HTR-8/SVneo (cell line): Measurements from ENCODE around the gene CCDC116.
"Not testable (repeated sequence)": the region's sequence is repeated elsewhere in the genome, so short reads cannot be mapped to it uniquely, and the experiment has no call there.

ENCODE experiments used
- DNase-seq: peaks from one replicate; pipeline ENCODE4 v3.0.0; 2011; ENCODE audit warnings: low spot score, mixed read lengths; ENCODE audit not compliant: insufficient read length
- FAIRE-seq: peaks from 2 replicates; lab custom pipeline; 2011; peaks lifted over from hg19 to GRCh38; lab: Jason Lieb, UNC

Gene CCDC116, protein sequence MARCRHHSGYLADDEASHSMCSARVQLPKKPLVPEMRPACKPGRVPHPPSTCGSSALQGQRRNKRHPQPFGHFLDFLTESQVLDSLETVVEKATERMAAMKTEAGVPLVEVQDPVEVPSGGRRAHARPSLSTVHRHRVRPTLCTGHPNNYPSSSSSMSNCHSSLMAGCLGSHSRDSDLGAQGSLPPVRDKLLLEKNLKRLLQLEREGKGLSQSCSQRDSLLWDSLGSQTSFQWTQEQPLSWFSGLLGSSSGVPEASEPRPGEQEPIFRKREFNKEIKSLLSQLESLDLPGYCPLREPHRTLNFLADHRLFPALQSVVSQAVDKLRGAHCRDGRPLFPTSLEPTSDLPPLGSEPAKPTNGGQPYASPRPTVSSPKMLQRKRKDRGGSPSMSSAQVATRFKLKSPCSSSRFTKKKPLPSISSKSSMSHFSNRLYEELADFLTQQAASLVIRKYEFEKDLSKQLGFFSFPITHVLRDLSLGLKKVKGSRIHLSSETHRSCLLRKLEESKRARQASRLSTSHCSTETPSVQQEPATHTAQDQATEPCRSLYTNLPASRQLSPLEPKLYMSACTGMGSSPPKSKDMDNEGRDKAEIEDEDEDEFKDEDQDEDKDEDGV

GRCh38 chr22:21632237-21632895, at the start of gene CCDC116:
TSS of gene CCDC116 (plus strand) at chr22:21632760. CDS start at chr22:21633182, 422 bp downstream.
- DNase-seq (no peak), FAIRE-seq (no peak)

- FAIRE-seq (no peak), DNase-seq (no peak)
Observed at GRCh38 chr22:21582801-21583740, 49.5 kb upstream of the CCDC116 start.

GRCh38 chr22:21585389-21585788, 47.2 kb upstream of the CCDC116 start:
- no peak for DNase-seq
- FAIRE-seq: no peak

- no peak for FAIRE-seq
- no peak for DNase-seq
Observed at GRCh38 chr22:21587803-21588611, 44.6 kb upstream of the CCDC116 start.

DNA sequence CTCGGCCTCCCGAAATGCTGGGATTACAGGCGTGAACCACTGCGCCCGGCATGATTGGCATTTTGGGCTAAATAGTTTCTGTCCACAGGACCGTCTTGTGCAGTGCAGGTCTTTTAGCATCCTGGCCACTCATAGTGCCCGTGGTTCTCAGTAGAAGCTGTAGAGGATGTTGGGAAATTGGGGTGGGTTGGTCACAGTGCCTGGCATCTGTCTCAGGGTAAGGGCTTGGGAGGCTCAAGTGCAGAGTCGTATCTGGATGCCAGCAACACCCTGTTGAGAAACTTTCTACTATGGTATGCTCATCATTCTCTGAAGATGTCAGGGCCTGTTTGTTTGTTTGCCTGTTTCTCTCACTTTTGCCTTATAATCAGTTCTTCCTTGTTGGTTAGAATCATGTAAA, 43.2 kb upstream of the CCDC116 start:
- FAIRE-seq (no peak), DNase-seq (no peak)

DNA sequence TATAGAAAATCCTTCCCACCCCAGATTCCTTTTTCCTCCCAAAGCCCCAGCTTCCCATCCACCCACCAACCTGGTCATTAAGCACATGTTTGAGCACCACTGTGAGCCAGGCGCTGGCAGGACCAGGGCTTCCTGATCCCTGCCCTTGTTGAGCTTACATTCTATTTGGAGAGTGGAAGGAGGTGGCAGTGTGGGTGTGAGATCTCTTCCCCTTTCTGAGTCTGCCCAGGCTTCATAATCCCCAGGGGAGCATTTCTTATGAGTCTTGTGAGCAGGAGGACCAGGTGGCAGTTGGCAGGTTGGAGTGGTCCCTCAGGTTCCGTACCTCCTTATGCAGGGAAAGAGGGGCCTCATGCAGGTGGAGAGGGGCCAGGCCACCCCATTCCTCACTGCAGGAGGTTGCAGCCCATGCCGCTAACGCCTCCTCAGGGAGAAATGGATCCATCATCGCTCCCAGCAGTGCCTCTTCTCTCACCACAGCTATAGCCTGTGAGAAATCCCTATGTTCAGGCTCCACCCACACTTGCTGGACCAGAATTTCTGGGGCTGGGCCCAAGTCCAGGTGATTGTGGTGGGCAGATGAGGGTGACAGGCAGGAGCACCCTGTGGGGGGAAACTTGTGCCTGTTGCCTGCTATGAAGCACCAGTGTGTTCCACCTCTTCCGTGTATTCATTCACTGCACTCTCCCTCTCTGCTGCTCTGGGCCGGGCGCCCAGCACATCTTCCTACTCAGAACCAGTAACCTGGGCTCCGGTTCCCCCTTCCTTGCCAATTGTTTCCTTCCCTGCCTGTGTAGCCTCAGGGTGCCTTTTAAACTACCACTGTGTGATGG, 41.5 kb upstream of the CCDC116 start:
- FAIRE-seq (no peak), DNase-seq (no peak)

- FAIRE-seq (no peak), DNase-seq (no peak)
Observed at GRCh38 chr22:21591695-21592094, 40.9 kb upstream of the CCDC116 start.

GRCh38 chr22:21592422-21592821, 40.1 kb upstream of the CCDC116 start:
- no peak for DNase-seq

DNA sequence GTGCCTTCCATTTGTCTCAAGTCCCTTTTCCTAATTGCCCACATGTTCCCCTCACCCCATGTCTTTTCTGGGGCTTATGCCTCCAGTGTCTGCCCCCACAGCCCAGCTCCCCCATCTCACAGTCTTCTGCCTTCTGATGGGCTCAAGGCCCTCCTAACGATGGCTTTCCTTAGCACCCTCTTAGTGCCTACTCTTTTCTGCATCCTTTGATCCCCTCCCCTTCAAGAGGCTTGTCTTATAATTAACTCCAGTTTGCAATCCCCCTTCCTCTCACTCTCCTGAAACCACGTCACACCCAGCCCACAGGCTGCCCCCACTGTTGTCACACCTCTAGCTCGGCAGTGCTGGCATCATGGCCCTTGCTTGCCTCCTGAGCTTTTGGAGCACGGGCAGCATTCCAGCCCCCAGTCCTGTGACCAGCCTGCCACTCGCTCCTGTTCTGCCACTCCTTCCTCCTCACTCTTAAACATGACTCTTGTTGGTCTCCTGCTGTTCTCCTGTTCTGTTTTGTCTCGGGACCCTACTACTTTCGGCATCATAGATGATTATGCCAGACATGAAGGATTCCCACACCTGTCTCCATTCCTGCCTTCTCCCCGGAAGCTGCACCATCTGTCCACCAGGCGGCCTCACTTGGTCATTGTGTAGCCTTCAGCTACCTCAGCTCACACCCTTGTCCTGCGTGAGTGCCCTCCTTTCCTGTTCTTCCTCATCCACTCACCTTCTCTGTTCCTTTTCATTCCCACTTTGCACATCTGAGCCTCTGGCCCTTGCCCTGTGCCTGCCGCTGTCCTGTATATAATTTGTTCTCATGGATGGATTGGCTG, 38.9 kb upstream of the CCDC116 start:
- FAIRE-seq (no peak), DNase-seq (no peak)

More at GRCh38 chr22:21592422-21592821, 40.1 kb upstream of the CCDC116 start:
- no peak for FAIRE-seq

DNA sequence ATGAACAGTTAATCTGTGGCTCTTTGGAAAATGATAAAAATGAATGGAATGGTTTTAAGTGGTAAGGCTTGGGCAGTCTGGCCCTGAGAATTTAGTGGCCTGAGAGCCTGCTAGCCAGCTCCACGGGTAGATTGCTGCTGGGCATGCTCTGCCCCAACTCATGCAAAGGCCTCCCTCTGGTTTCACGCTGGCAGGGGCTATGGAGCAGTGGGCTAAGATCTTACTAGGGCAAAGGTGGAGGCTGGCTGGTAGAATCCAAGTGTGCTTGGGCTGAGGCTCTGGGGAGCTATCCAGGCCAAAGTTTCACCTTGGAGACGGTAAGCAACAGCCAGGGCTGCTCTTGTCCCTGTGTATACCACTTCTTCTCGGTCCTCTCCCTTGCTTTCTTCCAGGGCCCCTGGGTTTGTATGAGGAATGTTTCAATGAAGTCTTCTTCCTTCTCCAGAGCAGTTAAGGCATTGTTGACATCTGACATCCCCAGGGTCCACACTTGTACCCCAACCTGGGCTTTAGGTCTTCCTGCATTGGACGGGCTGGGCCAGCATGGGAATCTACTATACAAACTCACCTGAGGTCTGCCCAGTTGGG, 37.6 kb upstream of the CCDC116 start:
- FAIRE-seq: no peak
- no peak for DNase-seq

GRCh38 chr22:21596356-21597135, 36.0 kb upstream of the CCDC116 start:
- FAIRE-seq, DNase-seq: not testable (repeated sequence)

- no peak for FAIRE-seq
- no peak for DNase-seq
Observed at GRCh38 chr22:21598302-21598701, 34.3 kb upstream of the CCDC116 start.

DNA sequence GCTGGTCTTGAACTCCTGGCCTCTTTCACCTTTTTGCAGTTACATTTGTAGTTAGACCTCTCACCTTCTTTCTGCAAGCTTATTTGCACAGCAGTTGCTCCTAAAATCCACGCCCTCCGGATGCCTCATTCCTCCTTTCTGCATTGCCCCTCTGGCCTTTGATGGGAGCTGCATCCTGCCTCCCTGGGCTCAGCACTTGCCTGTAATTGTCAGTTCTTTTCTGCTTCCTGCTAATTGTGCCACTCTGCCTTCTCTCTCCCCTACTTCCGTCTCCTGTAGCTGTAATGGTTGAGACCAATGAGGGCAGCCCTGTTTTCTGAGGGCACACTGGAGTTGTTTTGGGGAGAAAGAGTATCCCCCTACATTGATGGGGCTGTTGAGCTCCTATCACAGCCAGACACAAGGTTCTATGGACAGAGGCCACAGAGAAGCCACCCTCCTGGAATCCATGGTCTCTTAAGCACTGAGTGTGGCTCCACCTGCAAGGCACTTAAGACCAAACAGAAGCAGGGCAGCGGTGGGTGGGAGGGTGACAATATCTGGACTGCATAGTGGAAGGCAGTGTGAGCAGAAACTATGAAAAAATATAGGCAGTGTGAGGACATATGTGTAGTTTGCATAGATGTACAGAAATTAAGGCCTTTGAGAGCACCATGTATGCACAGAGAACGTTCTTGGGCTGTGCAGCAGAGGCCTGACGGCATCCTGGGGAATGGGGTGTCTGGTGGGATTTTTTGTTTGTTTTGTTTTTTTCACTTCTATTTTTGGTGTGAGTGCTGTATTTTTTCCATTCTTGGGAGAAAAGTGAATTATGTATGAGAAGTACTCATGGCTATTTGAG, 33.3 kb upstream of the CCDC116 start:
- no peak for FAIRE-seq
- DNase-seq: no peak

GRCh38 chr22:21602579-21602978, 30.0 kb upstream of the CCDC116 start:
- FAIRE-seq: no peak
- DNase-seq: no peak

DNA sequence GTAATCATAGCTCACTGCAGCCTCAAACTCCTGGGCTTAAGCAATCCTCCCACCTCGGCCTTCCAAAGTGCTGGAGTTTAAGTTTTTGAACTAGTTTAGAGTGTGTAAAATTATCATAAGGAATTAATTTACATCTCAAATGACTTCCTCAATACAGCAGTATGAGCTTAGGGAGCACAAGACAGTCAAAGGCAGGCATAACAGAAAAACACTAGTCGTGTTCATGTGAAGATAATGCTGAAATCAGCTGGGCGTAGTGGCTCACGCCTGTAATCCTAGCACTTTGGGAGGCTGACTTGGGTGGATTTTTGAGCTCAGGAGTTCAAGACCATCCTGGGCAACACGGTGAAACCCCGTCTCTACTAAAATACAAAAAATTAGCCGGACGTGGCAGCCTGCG, 28.6 kb upstream of the CCDC116 start:
- FAIRE-seq (no peak), DNase-seq (no peak)
